DND-41 (cell line): ENCODE data around the gene METTL24.

Experiments
- ATAC-seq: fragments of 200-7000 bp; cut with Tn5 transposase; 3 replicates; pipeline ENCODE4 v1.9.1; 2021; ENCODE audit warnings: low read depth; ENCODE audit not compliant: insufficient read depth
- DNase-seq: peaks from one replicate; pipeline ENCODE4 v3.0.0-alpha.2; 2020
- H2AFZ ChIP-seq: 2 replicates; pipeline ENCODE4 v1.6.0; 2012; ENCODE audit warnings: low read depth, low read length
- H3K27ac ChIP-seq: 2 replicates; pipeline ENCODE4 v1.5.1; 2012; ENCODE audit warnings: low read length, inconsistent platforms
- H3K27me3 ChIP-seq: fragments of 200-600 bp; sonication (generic); 2 replicates; pipeline ENCODE4 v1.6.0; 2012; ENCODE audit warnings: low read length, mild to moderate bottlenecking, inconsistent platforms; ENCODE audit not compliant: insufficient read depth, poor library complexity
- H3K36me3 ChIP-seq: 2 replicates; pipeline ENCODE4 v1.5.1; 2012; ENCODE audit warnings: low read length, inconsistent platforms; ENCODE audit not compliant: insufficient read depth
- H3K4me1 ChIP-seq: 2 replicates; pipeline ENCODE4 v1.5.1; 2012; ENCODE audit warnings: mild to moderate bottlenecking, low read length; ENCODE audit not compliant: insufficient read depth
- H3K4me2 ChIP-seq: 2 replicates; pipeline ENCODE4 v1.6.0; 2012; ENCODE audit warnings: mild to moderate bottlenecking, moderate library complexity, low read length, inconsistent platforms; ENCODE audit not compliant: insufficient read depth
- H3K4me3 ChIP-seq, 2 experiments: fragments of 200-600 bp in 1 of 2; shearing (Covaris generic) in 1 of 2; 2 replicates each; pipeline ENCODE4 v1.5.1; 2012 to 2016; ENCODE audit warnings: inconsistent platforms in 2 of 2, low read length in 2 of 2, mild to moderate bottlenecking in 2 of 2, low read depth in 1 of 2, moderate library complexity in 1 of 2
- H3K79me2 ChIP-seq: 2 replicates; pipeline ENCODE4 v1.6.0; 2012; ENCODE audit warnings: low read length, inconsistent platforms; ENCODE audit not compliant: insufficient read depth
- H3K9ac ChIP-seq: 2 replicates; pipeline ENCODE4 v1.6.0; 2012; ENCODE audit warnings: low read depth, mild to moderate bottlenecking, inconsistent platforms, low read length, moderate library complexity
- H3K9me3 ChIP-seq: 2 replicates; pipeline ENCODE4 v1.5.1; 2012; ENCODE audit warnings: low read length, moderate library complexity, mild to moderate bottlenecking, inconsistent platforms; ENCODE audit not compliant: insufficient read depth, severe bottlenecking
- H4K20me1 ChIP-seq: 2 replicates; pipeline ENCODE4 v1.6.0; 2012; ENCODE audit warnings: low read length; ENCODE audit not compliant: insufficient read depth
- EZH2 ChIP-seq: IDR thresholded peaks from 3 replicates; pipeline ENCODE4 v1.6.1; 2012; ENCODE audit warnings: borderline replicate concordance, low read depth, mild to moderate bottlenecking, moderate library complexity, low read length, inconsistent platforms; ENCODE audit not compliant: severe bottlenecking
- TF ChIP-seq, protein P1 (sequence below): IDR thresholded peaks from 2 replicates; pipeline ENCODE4 v1.5.1; 2012; ENCODE audit warnings: borderline replicate concordance, low read length, moderate library complexity, mild to moderate bottlenecking; ENCODE audit not compliant: poor library complexity, severe bottlenecking; ENCODE audit errors: extremely low read depth

Gene METTL24

DNA sequence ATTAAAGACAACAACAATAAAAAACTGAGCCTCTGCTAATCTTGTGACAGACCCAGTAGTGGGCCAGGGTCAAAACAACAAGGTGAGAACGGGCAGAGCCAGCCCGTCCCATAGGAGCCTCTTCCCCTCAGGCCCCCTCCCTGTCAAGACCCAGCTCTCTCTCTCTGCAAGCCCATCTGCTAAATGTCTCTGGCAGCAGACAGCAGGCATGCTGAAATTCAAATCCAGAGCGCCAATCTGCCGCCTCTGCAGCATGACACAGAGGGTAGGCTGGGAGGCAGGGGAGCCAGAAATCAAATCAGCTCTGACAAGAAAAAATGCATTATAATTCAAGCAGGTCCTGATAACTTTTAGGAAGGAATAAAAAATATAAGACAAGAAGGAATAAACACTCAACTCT, 26.3 kb downstream of the METTL24 start:
- Histone ChIP-seq H3K4me3 (no peak overlapping the region), H3K36me3 (no peaks in the 10 kb centered on the region), H3K9ac (no peak overlapping the region), H3K4me2 (no peak overlapping the region), H2AFZ (no peak overlapping the region), H3K27ac (no peak overlapping the region), H3K27me3 (peaks cover 8% of the 10 kb centered on the region), H3K4me1 (no peaks in the 10 kb centered on the region), H3K79me2 (no peaks in the 10 kb centered on the region), H4K20me1 (no peaks in the 10 kb centered on the region), H3K9me3 (no peaks in the 10 kb centered on the region)
- no peak for DNase-seq
- no peak for ATAC-seq
- TF ChIP-seq, protein P1, sequence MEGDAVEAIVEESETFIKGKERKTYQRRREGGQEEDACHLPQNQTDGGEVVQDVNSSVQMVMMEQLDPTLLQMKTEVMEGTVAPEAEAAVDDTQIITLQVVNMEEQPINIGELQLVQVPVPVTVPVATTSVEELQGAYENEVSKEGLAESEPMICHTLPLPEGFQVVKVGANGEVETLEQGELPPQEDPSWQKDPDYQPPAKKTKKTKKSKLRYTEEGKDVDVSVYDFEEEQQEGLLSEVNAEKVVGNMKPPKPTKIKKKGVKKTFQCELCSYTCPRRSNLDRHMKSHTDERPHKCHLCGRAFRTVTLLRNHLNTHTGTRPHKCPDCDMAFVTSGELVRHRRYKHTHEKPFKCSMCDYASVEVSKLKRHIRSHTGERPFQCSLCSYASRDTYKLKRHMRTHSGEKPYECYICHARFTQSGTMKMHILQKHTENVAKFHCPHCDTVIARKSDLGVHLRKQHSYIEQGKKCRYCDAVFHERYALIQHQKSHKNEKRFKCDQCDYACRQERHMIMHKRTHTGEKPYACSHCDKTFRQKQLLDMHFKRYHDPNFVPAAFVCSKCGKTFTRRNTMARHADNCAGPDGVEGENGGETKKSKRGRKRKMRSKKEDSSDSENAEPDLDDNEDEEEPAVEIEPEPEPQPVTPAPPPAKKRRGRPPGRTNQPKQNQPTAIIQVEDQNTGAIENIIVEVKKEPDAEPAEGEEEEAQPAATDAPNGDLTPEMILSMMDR, result no peak
- no peak for TF ChIP-seq EZH2

DNA sequence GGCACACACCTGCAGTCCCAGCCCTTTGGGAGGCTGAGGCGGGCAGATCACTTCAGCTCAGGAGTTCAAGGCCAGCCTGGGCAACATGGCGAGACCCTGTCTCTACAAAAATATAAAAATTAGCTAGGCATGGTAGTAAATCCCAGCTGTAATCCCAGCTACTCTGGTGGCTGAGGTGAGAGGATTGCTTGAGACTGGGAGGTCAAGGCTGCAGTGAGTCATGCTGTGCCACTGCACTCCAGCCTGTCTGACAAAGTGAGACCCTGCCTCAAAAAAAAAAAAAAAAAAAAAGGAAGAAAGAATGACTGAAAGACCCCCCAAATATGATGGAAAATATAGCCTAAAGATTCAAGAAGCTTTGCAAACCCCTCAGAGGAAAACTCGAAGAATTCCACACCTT, 26.8 kb downstream of the METTL24 start:
- Histone ChIP-seq H3K4me3 (no peak overlapping the region), H3K27me3 (peaks cover 10% of the 10 kb centered on the region), H3K9ac (no peak overlapping the region), H3K4me1 (no peaks in the 10 kb centered on the region), H3K9me3 (no peaks in the 10 kb centered on the region), H3K27ac (no peak overlapping the region), H2AFZ (no peak overlapping the region), H4K20me1 (no peaks in the 10 kb centered on the region), H3K36me3 (no peaks in the 10 kb centered on the region), H3K4me2 (no peak overlapping the region), H3K79me2 (no peaks in the 10 kb centered on the region)
- ATAC-seq (no peak), DNase-seq (no peak)
- TF ChIP-seq EZH2, result no peak
- TF ChIP-seq, protein P1, result no peak

DNA sequence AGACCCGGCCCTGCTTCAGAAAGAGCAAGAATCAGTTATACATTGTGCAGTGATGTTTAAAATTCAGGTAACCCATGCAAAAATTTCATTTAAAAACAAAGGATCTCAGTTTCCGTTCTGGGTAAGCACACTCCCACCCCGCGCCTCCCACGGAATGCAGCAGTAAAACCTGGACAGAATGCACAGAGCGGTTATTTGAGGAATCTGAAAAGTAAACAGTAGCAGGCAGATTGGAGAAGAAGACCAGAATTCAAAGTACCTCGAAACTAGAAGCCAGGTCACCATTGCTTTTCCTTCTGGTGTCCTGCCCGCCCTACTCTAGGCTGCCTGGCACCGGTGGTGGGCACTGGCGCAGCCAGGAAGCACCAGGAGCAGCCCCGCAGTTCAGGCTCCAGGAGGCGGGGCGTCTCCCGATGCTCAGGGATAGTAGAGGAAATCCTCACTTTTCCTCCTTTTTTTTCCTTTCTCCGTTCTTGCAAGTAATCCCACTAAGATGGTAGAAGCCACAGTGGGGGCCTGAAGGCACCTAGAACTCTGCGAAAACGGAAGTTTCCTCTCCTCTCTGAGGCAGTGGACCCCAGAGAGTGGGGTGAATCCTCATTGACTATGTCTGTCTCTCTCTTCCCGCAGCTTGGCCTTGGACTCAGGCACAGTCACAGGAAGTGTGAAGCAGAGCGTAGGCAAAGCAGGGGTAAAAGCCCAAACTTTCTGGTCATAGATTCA, 28.3 kb downstream of the METTL24 start:
- no peak for ATAC-seq
- Histone ChIP-seq H4K20me1 (no peaks in the 10 kb centered on the region), H3K4me2 (no peak overlapping the region), H3K9ac (no peak overlapping the region), H2AFZ (no peak overlapping the region), H3K4me3 (no peak overlapping the region), H3K27me3 (peaks cover 6% of the 10 kb centered on the region), H3K79me2 (no peaks in the 10 kb centered on the region), H3K36me3 (no peaks in the 10 kb centered on the region), H3K27ac (no peak overlapping the region), H3K4me1 (no peaks in the 10 kb centered on the region), H3K9me3 (no peaks in the 10 kb centered on the region)
- TF ChIP-seq EZH2, result no peak
- TF ChIP-seq, protein P1, result no peak
- DNase-seq, result no peak

DNA sequence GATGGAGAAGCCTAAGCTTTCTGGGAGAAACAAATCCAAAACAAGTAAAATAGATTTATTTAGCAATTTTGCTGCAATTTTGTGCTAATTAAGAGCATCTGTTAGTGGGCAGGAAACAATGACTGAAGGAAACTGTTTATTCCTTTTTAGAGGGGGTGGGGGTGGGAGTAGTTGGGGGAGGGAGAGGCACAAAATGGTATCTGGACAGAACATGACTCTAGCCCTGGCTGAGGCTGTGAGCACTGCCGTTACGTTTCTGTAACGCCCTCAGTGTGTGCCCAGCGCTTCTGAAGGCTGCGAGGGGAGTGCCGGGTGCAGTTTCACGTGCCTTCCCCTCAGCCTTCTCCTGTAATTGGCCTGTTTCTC, 28.8 kb downstream of the METTL24 start:
- H3K9ac ChIP-seq, result no peak overlapping the region
- H4K20me1 ChIP-seq, result no peaks in the 10 kb centered on the region
- no peak for TF ChIP-seq EZH2
- TF ChIP-seq, protein P1, result no peak
- H3K4me2 ChIP-seq, result no peak overlapping the region
- peaks cover 6% of the 10 kb centered on the region for H3K27me3 ChIP-seq
- H3K4me3 ChIP-seq, result no peak overlapping the region
- no peaks in the 10 kb centered on the region for H3K4me1 ChIP-seq
- no peak overlapping the region for H3K27ac ChIP-seq
- H3K79me2 ChIP-seq, result no peaks in the 10 kb centered on the region
- no peak for ATAC-seq
- no peak for DNase-seq
- H3K36me3 ChIP-seq, result no peaks in the 10 kb centered on the region
- no peak overlapping the region for H2AFZ ChIP-seq
- H3K9me3 ChIP-seq, result no peaks in the 10 kb centered on the region
